NK-92 (cell line): Measurements from ENCODE around the gene RO60.
"Not testable (repeated sequence)": the region's sequence is repeated elsewhere in the genome, so short reads cannot be mapped to it uniquely, and the experiment has no call there.

ENCODE experiments used
- DNase-seq: peaks from one replicate; lab custom pipeline; 2025; ENCODE audit not compliant: unreplicated experiment; lab: John Stamatoyannopoulos, UW

RO60 gene

GRCh38 chr1:193059282-193060114, at the start of gene RO60, which contains the start of gene UCHL5:
RO60 (plus strand) TSS chr1:193059612; CDS start chr1:193069055, 9,443 bp downstream.
UCHL5 (minus strand) TSS chr1:193059360; CDS start chr1:193059260, 100 bp downstream.
- peak; percentile 63 for DNase-seq

- DNase-seq: no peak
Observed at GRCh38 chr1:193011406-193011805, 48.0 kb upstream of the RO60 start.

DNA sequence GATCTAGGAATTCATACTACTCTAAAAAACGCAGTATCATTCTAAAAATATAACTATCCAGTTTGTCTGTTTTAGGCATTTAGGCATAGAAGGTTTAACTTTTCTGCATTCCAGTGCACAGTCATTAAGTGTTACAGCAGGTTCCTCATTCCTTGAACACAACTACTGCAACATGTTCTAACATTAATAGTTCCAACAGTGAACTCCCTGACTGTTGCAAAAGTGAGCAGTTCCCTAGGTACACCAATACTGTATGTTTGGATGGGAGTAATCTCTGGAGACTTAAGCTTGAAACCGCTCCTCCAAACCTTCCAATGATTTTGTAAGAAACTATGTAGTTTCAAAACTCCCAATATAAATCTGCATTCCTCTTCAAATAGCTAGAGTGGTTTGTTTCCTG, 46.4 kb upstream of the RO60 start:
- DNase-seq: no peak

GRCh38 chr1:193013707-193014106, 45.7 kb upstream of the RO60 start:
- DNase-seq: no peak

DNA sequence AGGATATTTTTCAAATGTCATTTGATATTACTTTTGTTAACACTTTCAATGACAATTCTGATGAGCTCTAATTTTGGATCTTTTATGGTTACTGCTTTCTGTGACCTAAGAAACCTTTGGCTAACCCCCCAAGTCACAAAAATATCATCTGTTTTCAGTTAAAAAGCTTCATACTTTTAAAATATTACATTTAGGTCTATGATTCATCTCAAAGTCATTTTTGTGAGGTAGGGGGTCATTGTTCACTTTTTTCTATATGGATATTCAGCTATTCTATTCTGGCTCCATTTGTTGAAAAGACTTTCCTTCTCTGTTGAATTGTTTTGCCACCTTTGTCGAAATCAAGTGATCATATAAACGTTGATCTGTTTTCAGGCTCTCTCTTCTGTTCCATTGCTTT, 45.0 kb upstream of the RO60 start:
- no peak for DNase-seq

GRCh38 chr1:193016788-193017187, 42.6 kb upstream of the RO60 start:
- DNase-seq: no peak

DNA sequence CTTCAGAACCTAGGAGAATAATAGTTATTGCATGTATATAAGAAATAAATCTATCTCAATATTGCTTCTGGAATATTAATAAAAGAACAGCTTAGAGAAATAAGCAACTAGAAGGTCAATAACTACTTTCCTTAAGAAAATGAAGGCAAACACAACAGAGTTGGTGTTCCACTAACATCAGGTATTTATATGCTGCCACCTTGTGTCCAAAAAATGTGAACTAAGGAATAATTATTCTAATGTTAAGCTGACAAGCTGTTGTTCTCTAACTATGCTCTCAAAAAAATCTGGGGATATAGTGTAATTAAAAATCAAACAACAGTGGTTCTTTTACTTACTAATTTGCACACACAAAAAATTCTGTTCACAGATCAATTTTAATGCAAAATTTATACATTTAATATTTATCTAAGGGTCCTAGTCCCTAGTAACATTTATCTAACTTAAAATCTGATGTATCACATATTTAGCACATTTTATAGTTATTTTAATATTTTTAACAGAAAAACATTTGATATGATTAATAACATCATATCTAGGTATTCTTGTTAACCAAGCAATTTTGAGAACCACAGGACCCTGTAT, 39.9 kb upstream of the RO60 start:
- DNase-seq: no peak

DNA sequence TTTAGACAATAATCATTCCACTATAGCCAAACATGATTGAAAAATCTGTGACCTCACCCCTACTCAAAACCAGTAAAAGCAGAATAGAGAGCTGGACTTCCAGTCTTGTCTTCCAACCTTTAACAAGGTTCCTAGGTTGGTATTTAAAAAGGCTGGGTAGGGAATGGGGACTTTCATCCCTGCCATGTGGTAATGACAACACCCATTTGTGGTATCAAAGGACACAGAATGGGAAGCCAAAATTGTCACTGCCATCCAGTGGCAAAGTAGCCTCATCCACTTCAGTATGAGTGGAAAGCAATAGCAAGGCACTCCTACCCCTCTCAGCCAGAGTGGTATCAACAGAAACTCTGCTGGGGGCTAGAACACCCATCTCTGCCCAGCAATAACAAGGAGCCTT, 34.2 kb upstream of the RO60 start:
- no peak for DNase-seq

- DNase-seq: no peak
Observed at GRCh38 chr1:193030280-193030679, 29.1 kb upstream of the RO60 start.

- no peak for DNase-seq
Observed at GRCh38 chr1:193031431-193031830, 28.0 kb upstream of the RO60 start.

DNA sequence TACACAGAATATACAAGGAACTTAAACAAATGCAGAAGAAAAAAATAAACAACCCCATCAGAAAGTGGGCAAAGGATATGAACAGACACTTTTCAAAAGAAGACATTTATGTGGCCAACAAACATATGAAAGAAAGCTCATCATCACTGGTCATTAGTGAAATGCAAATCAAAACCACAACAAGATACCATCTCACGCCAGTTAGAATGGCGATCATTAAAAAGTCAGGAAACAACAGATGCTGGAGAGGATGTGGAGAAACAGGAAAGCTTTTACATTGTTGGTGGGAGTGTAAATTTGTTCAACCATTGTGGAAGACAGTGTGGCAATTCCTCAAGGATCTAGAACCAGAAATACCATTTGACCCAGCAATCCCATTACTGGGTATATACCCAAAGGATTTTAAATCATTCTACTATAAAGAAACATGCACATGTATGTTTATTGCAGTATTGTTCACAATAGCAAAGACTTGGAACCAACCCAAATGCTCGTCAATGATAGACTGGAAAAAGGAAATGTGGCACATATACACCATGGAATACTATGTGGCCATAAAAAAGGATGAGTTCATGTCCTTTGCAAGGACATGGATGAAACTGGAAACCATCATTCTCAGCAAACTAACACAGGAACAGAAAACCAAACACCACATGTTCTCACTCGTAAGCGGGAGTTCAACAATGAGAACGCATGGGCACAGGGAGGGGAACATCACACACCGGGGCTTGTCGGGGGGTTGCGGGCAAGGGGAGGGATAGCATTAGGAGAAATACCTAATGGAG, 26.6 kb upstream of the RO60 start:
- not testable (repeated sequence) for DNase-seq

DNA sequence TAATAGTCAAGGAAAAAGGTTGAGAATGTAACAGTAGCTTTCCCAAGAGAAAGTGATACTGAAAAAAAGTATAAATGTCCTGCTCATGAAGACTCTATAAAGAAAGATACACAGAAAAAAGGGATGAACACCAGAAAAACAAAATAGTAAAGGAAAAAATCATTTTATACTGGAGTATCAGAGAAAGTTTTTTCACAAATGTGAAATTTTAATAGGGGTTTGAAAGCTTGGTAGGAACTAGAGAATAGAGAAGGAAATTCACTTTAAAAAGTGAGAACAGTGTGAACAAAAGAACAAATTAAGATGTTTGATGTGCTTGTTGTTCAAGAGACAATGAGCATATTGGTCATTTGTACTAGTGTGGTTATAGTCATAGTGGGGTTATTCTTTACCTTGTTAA, 25.8 kb upstream of the RO60 start:
- no peak for DNase-seq

- DNase-seq: no peak
Observed at GRCh38 chr1:193036337-193037047, 22.9 kb upstream of the RO60 start.

- no peak for DNase-seq
Observed at GRCh38 chr1:193040011-193040410, 19.4 kb upstream of the RO60 start.

- no peak for DNase-seq
Observed at GRCh38 chr1:193042766-193043691, 16.4 kb upstream of the RO60 start.

GRCh38 chr1:193048913-193049312, 10.5 kb upstream of the RO60 start:
- DNase-seq: not testable (repeated sequence)

DNA sequence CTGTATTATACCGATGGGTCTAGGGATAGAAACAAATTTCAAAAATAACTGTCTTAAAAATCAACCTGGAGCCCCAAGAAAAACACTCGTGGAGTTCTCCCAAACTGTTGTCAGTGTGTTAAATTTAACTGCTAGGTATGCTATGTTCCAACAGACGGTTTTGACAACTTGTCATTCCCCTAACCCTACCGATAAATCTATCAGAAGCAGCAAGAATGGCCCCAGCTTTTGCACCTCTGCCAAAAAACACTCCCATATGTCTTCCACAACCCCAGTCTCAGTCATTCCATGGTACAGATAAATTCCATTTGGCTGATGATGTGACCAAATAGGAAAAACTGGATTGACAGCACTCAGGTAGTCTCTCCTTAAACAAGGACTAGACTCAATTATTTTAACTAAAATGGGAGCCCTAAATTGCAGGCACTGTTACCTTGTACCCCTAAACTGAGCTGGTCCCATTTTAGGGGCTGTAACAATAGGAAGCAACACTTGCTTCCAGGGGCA, 5.2 kb upstream of the RO60 start:
- no peak for DNase-seq

- no peak for DNase-seq
Observed at GRCh38 chr1:193058529-193059281, 707 bp upstream of the RO60 start.

- no peak for DNase-seq
Observed at GRCh38 chr1:193060115-193060403, 647 bp downstream of the RO60 start.
